SK-N-SH treated with all-trans-retinoic acid at 6 μM for 48 hours (cell line): ENCODE data around the gene DACT3.

Source experiments
- ATAC-seq: fragments of 200-7000 bp; cut with Tn5 transposase; 3 replicates; pipeline ENCODE4 v1.9.1; 2020; ENCODE audit warnings: mild to moderate bottlenecking, moderate library complexity
- ARNTL ChIP-seq: fragments of 450-650 bp; formaldehyde crosslinking; IDR thresholded peaks from 2 replicates; pipeline ENCODE4 v1.5.0; 2020; ENCODE audit warnings: low read depth, mild to moderate bottlenecking, moderate library complexity, borderline replicate concordance
- BACH2 ChIP-seq: fragments of 250-450 bp; sonication (Bioruptor Pico); IDR thresholded peaks from 2 replicates; pipeline ENCODE4 v1.9.0; 2021; ENCODE audit warnings: mild to moderate bottlenecking, borderline replicate concordance
- CSDC2 ChIP-seq: fragments of 250-450 bp; sonication (Bioruptor Pico); IDR thresholded peaks from 2 replicates; pipeline ENCODE4 v1.5.0; 2020; ENCODE audit warnings: mild to moderate bottlenecking, moderate library complexity
- ESRRG ChIP-seq: fragments of 250-450 bp; sonication (Bioruptor Pico); IDR thresholded peaks from 2 replicates; pipeline ENCODE4 v1.6.1; 2021; ENCODE audit warnings: mild to moderate bottlenecking
- ISL1 ChIP-seq: fragments of 250-450 bp; sonication (Bioruptor Pico); IDR thresholded peaks from 2 replicates; pipeline ENCODE4 v2.1.2; 2022; ENCODE audit warnings: mild to moderate bottlenecking, moderate library complexity
- PPARA ChIP-seq: fragments of 250-450 bp; sonication (Bioruptor Pico); IDR thresholded peaks from 2 replicates; pipeline ENCODE4 v1.5.0; 2020; ENCODE audit warnings: mild to moderate bottlenecking, borderline replicate concordance
- RARB ChIP-seq: fragments of 250-450 bp; sonication (Bioruptor Pico); IDR thresholded peaks from 2 replicates; pipeline ENCODE4 v1.8.0; 2021; ENCODE audit warnings: mild to moderate bottlenecking, moderate library complexity
- TOX ChIP-seq: fragments of 250-450 bp; sonication (Bioruptor Pico); IDR thresholded peaks from 2 replicates; pipeline ENCODE4 v1.8.0; 2021; ENCODE audit warnings: mild to moderate bottlenecking, moderate library complexity, borderline replicate concordance
- ZFP30 ChIP-seq: fragments of 450-650 bp; formaldehyde crosslinking; IDR thresholded peaks from 2 replicates; pipeline ENCODE4 v1.5.0; 2022; ENCODE audit warnings: mild to moderate bottlenecking, moderate library complexity
- ZNF565 ChIP-seq: fragments of 450-650 bp; formaldehyde crosslinking; conservative IDR thresholded peaks from 2 replicates; pipeline ENCODE4 v1.5.0; 2020; ENCODE audit warnings: low read depth, mild to moderate bottlenecking, moderate library complexity
- ZNF8 ChIP-seq: fragments of 450-650 bp; formaldehyde crosslinking; IDR thresholded peaks from 2 replicates; pipeline ENCODE4 v1.5.0; 2020; ENCODE audit warnings: mild to moderate bottlenecking, moderate library complexity
- TF ChIP-seq, protein P1 (sequence below): fragments of 250-450 bp; sonication (Bioruptor Pico); IDR thresholded peaks from 2 replicates; pipeline ENCODE4 v1.8.0; 2021; ENCODE audit warnings: low read depth, mild to moderate bottlenecking, moderate library complexity, borderline replicate concordance
- TF ChIP-seq, protein P2 (sequence below): fragments of 250-450 bp; sonication (Bioruptor Pico); IDR thresholded peaks from 2 replicates; pipeline ENCODE4 v1.5.1; 2021; ENCODE audit warnings: mild to moderate bottlenecking, moderate library complexity
- TF ChIP-seq, protein P3 (sequence below): fragments of 250-450 bp; sonication (Bioruptor Pico); IDR thresholded peaks from 2 replicates; pipeline ENCODE4 v1.5.1; 2020; ENCODE audit warnings: low read depth, mild to moderate bottlenecking, moderate library complexity
- TF ChIP-seq, protein P4 (sequence below): fragments of 250-450 bp; sonication (Bioruptor Pico); IDR thresholded peaks from 2 replicates; pipeline ENCODE4 v1.5.0; 2020; ENCODE audit warnings: mild to moderate bottlenecking, moderate library complexity

The DACT3 gene

DNA sequence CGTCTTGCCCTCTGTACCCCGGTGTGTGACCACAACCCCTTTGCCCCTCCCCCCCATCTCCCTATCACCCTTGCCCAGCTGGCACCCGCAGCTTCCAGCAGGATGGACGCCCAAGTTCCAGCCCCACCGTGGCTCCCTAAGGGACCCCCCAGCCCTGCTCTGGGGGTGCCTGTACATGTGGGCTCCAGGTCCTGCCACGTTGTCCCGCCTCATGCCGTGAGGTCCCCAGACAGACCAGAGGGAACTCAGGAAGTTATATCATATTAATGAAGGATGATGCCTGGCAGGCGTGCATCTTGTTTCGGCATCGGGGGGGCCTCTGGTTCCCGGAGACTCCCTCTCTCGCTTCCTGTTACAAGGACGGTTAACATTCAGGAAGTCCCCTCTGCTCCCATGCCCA, 34.5 kb downstream of the DACT3 start (continued):
- TF ChIP-seq, protein P1, sequence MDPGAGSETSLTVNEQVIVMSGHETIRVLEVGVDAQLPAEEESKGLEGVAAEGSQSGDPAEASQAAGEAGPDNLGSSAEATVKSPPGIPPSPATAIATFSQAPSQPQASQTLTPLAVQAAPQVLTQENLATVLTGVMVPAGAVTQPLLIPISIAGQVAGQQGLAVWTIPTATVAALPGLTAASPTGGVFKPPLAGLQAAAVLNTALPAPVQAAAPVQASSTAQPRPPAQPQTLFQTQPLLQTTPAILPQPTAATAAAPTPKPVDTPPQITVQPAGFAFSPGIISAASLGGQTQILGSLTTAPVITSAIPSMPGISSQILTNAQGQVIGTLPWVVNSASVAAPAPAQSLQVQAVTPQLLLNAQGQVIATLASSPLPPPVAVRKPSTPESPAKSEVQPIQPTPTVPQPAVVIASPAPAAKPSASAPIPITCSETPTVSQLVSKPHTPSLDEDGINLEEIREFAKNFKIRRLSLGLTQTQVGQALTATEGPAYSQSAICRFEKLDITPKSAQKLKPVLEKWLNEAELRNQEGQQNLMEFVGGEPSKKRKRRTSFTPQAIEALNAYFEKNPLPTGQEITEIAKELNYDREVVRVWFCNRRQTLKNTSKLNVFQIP (CRISPR knock-in tag) = no peak

DNA sequence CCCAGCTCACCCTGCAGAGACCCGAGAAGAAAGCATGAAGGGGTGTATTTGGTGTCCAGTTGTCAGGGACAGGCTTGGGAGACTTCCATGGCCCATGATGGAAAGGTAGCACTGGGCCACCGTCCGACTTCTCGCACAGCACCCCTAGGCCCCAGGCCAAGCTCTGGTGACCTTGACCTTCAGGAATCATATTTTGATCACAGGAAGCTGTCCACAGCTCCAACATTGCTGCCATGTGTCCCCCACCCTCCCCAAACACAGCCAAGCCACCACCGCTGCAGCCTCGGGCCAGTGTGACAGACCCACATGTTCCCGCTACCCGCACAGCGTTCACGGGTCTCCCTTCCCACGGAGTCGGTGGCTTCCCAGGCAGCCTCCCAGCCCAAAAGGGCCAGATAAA, 35.3 kb downstream of the DACT3 start:
- no peak for TF ChIP-seq ESRRG (CRISPR knock-in tag)
- TF ChIP-seq TOX = no peak
- TF ChIP-seq, protein P2, sequence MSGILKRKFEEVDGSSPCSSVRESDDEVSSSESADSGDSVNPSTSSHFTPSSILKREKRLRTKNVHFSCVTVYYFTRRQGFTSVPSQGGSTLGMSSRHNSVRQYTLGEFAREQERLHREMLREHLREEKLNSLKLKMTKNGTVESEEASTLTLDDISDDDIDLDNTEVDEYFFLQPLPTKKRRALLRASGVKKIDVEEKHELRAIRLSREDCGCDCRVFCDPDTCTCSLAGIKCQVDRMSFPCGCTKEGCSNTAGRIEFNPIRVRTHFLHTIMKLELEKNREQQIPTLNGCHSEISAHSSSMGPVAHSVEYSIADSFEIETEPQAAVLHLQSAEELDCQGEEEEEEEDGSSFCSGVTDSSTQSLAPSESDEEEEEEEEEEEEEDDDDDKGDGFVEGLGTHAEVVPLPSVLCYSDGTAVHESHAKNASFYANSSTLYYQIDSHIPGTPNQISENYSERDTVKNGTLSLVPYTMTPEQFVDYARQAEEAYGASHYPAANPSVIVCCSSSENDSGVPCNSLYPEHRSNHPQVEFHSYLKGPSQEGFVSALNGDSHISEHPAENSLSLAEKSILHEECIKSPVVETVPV (CRISPR knock-in tag) = no peak
- TF ChIP-seq, protein P3, sequence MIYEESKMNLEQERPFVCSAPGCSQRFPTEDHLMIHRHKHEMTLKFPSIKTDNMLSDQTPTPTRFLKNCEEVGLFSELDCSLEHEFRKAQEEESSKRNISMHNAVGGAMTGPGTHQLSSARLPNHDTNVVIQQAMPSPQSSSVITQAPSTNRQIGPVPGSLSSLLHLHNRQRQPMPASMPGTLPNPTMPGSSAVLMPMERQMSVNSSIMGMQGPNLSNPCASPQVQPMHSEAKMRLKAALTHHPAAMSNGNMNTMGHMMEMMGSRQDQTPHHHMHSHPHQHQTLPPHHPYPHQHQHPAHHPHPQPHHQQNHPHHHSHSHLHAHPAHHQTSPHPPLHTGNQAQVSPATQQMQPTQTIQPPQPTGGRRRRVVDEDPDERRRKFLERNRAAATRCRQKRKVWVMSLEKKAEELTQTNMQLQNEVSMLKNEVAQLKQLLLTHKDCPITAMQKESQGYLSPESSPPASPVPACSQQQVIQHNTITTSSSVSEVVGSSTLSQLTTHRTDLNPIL = no peak
- TF ChIP-seq ISL1 (CRISPR knock-in tag) = no peak
- TF ChIP-seq ZFP30 (CRISPR knock-in tag) = no peak
- TF ChIP-seq ZNF565 = no peak
- TF ChIP-seq ARNTL (CRISPR knock-in tag) = no peak
- TF ChIP-seq, all 23 proteins: peak for 0
- no peak for ATAC-seq

DNA sequence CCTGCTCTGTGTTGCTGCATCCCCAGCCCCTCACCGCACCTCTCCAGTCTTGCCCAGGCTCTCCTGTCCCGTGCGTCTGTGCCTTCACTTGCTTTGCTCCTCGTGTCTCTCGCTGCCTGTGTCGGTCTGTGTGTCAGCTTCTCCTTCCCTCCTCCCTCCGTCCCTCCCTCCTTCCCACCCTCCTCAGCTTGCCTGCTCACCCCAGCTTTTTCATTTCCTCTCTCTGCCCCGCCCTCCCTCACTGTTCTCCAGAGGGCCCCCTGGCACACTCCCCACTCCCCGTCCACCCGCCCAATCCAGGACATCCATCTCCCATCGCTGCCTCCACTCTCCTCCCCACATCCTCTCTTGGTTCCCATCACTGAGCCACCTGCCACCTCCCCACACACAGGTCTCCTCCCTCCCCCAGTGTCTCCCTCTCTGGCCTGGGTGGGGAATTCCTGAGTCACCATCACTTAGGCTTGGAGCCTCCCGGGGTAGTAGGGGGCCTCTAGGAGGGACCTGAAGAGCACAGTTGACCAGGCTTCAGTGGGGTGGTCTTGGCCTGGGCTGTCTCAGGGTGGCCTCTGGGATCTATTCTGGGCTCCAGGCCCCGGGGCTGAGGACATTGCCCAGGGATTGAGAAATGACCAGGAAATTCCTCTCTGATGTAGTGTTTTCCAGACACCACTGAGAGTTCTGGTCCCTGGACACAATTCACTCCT, 35.9 kb downstream of the DACT3 start, which contains the start of gene PTGIR:
TSS of gene PTGIR (minus strand) at position 132 of the 704 bp plus-strand sequence. CDS start 864 bp downstream, outside the sequence.
- peak; percentile 69 for ATAC-seq
- TF ChIP-seq ARNTL (CRISPR knock-in tag) (no peak), ZFP30 (CRISPR knock-in tag) (no peak), PPARA (CRISPR knock-in tag) (no peak)
- TF ChIP-seq, protein P4, sequence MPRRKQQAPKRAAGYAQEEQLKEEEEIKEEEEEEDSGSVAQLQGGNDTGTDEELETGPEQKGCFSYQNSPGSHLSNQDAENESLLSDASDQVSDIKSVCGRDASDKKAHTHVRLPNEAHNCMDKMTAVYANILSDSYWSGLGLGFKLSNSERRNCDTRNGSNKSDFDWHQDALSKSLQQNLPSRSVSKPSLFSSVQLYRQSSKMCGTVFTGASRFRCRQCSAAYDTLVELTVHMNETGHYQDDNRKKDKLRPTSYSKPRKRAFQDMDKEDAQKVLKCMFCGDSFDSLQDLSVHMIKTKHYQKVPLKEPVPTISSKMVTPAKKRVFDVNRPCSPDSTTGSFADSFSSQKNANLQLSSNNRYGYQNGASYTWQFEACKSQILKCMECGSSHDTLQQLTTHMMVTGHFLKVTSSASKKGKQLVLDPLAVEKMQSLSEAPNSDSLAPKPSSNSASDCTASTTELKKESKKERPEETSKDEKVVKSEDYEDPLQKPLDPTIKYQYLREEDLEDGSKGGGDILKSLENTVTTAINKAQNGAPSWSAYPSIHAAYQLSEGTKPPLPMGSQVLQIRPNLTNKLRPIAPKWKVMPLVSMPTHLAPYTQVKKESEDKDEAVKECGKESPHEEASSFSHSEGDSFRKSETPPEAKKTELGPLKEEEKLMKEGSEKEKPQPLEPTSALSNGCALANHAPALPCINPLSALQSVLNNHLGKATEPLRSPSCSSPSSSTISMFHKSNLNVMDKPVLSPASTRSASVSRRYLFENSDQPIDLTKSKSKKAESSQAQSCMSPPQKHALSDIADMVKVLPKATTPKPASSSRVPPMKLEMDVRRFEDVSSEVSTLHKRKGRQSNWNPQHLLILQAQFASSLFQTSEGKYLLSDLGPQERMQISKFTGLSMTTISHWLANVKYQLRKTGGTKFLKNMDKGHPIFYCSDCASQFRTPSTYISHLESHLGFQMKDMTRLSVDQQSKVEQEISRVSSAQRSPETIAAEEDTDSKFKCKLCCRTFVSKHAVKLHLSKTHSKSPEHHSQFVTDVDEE (CRISPR knock-in tag) = no peak
- TF ChIP-seq, protein P2 (CRISPR knock-in tag) = no peak; the same call in 1 of the 2 replicates
- TF ChIP-seq, all 23 proteins: peak for 0

DNA sequence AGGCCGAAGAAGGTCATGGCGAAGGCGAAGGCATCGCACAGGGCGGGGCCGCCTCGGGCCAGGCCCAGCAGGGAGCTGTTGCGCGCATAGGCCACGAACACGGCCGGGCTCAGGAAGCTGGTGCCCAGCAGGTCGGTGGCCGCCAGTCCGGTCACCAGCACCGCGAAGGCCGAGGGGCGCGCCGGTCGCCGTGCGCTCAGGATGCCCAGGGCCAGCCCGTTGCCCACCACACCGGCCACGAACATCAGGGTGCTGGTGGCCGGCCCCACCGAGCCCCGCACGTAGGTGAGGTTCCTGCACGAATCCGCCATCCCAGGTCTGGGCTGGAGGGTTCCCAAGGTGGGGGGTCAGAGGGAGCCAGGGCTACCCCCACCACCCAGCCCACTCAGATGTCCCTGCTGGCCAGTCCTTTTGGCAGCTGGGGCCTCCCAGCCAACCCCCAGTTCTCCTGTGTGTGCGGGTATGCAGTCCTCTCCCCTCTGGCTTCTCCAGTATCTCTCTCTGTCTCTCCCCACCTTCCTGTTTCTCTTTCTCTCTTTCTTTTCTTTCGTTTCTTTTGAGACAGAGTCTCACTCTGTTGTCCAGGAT, 37.0 kb downstream of the DACT3 start:
- ATAC-seq = no peak
- TF ChIP-seq CSDC2 (CRISPR knock-in tag) = no peak
- no peak for TF ChIP-seq ZNF8
- TF ChIP-seq, protein P2 (CRISPR knock-in tag) = no peak
- TF ChIP-seq, protein P3 = no peak
- TF ChIP-seq BACH2 (CRISPR knock-in tag) = no peak
- TF ChIP-seq ESRRG (CRISPR knock-in tag) = no peak
- TF ChIP-seq, protein P1 (CRISPR knock-in tag) = no peak
- no peak for TF ChIP-seq RARB
